Islet precursor cell (in vitro differentiated cells): ENCODE measurements around the gene DDX42.

Experiments used
- DNase-seq: peaks from one replicate; pipeline ENCODE4 v3.0.0-alpha.2; 2018

Gene DDX42

DNA sequence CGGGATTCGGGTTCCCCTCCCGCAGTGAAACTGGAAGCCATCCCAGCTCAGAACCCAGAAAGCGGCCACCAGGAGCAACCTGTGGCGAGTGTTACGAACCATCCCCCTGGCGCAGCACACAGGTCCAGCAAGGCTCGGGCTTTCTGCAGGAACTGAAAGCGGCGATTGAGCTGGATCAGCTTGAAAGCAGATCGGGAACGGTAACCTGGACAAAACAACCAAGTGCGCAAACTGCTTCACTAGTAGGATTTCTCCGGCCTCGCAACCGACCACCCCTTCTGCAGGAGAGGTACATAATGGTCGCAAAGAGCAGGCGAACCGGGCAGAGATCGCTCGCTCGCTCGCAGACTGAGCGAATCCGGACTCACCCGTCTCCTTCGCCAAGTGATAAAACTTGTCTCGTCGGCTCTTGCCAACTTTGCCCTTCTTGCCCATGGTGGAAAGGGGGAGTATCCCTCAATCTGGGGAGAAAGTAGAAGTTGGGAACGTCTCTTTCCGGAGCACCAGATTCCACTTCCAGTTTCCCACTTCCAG lies 52.6 kb downstream of the DDX42 start:
- DNase-seq = no peak

DNA sequence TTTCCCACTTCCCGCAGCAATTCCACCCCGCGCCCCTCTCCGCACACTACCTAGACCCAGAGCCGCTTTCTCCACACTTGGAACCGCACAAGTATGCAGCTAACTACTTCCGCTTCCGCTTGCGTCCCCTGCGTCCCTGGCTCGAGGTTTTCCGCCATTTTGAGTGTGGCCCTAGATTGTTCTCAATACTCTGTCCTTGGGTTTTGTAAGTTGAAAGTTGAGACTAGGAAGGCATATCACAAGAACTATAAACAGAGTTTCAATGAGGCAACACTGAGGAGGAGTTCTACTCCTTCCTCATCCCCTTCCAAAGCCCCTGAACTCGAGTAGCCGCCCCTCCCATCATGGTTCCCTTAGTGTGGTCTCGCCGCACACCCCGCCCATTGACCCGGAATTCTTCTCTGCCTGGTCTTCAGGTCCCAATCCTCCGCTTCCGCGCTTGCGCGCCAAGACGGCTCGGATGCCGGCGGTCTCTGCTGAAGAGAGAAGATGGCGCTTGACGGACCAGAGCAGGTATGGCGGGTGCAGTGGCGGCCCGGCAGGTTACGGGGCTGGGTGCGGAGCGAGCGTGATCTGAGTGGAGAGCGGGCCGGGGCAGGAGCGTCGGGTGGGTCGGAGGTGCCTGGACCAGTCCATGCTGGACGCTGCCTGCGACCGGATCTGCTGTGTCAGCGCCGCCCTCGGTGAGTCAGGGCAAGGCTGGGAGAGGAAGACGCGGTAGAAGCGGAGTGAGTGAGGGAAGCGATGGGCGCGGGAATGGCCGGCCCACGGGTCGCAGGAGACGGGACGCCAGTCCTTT lies 53.2 kb downstream of the DDX42 start, which contains the start of the genes FTSJ3 and PSMC5:
Gene FTSJ3 (minus strand): TSS at position 662 of the 799 bp plus-strand sequence. CDS start 761 bp downstream, outside the sequence.
Gene PSMC5 (plus strand): TSS at position 430 of the 799 bp plus-strand sequence. CDS start 60 bp downstream, at position 490.
- peak; percentile 99 for DNase-seq

DNA sequence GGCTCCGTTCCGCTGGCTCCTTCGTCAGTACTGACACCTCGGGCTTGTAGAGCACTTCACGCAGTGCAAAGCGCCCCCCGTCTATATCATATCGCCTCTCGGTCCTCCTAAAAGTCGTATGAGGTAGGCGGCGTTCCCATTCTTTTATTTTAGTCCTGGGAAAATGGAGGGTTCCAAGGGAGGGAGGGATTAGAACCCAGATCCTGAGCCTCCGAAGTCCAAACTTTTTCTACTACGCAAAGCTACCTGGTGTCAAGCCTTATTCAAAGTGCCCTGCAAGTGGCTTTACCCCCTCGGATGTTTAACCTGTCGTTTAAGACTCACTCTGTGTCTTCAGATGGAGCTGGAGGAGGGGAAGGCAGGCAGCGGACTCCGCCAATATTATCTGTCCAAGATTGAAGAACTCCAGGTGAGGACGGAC lies 53.8 kb downstream of the DDX42 start:
- DNase-seq = no peak

DNA sequence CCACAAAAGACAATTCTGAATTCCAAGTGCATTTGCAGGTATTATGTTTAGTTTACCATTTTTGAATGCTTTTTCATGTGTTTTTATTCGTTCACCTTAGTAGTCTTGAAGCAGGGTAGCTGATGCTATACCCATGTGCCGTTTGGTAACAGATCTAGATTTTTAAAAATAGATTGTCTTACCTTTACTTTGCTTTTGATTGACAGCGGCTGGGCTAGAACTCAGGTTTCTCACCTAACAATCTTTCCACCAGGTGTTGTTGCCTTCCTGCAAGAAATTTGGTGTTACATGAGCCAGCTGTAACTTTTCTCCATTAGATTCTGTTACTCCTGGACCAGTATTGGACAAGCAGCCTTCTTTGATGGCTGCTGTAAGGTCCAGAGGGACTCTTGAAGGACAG lies 55.0 kb downstream of the DDX42 start:
- no peak for DNase-seq

- no peak for DNase-seq
Observed at GRCh38 chr17:63830278-63830677, 56.3 kb downstream of the DDX42 start.

GRCh38 chr17:63830904-63831491 lies 57.0 kb downstream of the DDX42 start:
- DNase-seq = no peak

- no peak for DNase-seq
Observed at GRCh38 chr17:63831505-63831904, 57.5 kb downstream of the DDX42 start.

DNA sequence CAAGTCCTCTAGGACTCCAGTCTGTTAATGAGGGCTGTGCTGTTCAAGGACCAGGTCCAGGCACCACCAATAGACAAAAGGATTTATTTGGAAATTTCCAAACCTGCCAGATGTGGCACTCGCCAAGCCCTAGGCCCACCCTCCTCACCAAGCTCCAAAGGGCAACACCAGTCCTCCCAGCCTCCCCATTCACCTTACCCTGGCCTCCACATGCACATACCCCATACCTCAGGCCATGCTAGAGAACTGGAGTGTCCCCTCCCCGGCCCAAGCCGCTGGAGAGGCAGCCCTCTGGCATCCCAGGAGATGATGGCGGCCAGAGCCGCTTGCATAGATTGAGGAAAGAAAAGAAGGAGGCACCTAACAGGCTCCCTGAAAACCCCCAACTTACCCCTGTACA lies 58.0 kb downstream of the DDX42 start:
- DNase-seq = no peak

- DNase-seq = no peak
Observed at GRCh38 chr17:63832455-63832854, 58.5 kb downstream of the DDX42 start.

DNA sequence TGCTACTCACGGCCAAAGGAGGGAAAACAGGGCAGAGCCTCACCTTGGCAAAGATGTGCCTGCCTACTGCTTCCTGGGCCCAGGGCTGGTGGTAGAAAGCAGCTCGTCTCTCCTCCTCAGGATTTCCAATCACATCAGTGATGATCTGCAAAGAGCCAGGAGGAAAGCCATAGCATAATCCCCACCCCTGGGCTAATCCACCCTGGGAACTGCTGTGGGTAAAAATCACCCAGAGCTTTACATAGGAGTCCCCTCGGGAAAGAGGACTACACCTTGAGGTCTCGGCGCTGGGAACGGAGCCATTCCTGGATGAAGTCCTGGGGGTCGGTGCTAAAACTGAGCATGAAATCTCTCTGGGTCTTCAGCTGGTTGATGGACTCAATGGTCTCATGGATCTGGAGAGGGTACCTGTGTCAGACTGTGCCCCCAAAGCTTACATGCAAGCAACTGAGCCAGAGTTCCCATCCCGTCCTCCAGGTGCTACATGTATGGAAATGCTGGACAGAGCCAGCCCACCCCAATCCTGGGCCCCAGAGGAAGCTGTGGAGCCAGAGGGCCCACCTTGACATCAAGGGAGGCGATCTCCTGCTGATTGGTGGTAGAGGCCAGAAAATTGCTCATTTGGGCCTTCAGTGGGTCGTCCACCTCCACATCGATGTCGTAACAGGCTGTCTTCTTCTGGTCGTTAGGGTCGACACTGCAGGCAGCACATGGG lies 59.2 kb downstream of the DDX42 start:
- DNase-seq = no peak

DNA sequence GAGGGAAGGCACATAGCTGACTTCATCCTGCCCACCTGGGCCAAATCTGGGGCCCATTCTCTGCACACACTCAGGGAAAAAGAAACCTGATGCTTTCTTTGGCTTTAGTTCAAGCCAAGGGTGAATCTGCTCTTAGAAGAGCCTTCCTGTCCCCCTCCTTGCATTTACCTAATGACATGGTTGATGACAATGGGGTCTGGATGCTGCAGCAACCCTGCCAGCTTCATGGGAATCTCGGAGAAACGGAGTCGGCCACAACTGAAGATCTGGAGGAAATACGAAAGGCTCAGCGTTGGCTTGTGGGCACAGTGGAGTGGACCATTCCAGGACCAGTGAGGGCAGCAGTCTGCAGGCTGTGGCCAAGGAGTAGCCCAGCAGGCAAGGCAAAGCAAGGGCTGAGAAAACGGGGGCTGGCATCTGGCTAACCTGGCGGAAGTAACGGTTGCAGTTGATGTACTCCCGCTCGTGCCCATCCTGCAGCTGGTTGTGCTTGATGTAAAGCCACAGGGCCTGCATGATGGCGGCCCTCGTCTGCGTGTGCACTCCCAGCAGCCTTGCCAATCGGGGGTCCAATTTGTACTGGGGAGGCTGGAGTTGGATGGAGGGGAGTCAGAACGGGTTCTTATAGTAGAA lies 59.9 kb downstream of the DDX42 start:
- no peak for DNase-seq

DNA sequence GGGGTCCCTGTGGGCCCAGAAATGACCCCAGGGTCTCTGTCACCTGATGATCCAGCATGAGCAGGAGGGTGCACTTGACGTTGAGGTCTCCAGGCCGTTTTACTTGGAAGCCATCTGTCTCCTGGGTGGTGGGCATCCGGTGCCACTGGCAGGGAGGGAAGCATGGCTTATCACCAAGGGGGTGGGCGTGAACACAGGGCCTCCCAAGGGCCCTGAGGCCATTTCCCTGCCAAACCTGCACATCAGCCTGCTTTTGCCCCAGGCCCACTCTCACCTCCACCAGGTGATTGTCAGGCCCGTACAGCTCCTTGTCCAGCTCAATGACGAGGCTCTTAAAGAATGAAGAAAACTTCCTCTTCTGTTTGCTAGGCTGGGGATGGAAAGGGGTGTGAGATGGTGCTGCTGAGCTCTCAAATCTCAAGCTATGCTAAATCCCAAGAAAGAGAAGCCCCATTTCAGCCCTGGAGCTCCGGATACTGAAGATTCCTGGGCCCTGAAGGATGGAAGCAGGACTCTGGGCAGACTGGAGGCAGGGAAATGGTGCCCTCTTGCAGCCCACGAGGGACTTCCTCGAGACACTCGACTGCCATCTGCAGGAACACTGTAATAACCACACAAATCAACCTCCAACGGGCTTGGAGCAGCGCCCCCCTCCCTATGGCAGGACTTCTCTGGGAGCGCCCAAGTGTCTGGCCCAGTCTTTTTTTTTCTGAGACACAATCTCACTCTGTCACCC lies 60.6 kb downstream of the DDX42 start:
- DNase-seq = peak; percentile 95

GRCh38 chr17:63835167-63835720 lies 61.3 kb downstream of the DDX42 start:
- DNase-seq = no peak

DNA sequence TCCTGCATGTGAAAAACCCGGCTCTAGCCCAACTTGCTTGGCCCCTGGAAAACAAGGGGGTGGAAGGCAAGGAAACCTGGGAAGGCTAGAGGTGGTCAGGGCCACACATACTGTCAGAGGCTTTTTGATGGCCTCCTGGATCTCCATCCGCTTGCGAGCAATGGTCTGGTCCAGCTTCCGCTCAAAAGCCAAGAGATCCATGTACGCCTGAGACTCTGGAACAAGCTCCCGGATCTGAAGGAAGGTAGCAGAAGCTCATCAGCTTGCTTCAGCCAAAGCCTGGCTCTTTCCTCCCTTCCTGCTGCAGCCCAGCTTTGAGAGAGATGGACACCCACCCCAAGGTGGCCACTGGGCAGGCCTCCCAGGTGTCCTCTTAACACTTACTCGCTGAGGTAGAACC lies 62.8 kb downstream of the DDX42 start:
- DNase-seq = no peak

- no peak for DNase-seq
Observed at GRCh38 chr17:63837480-63837879, 63.5 kb downstream of the DDX42 start.

DNA sequence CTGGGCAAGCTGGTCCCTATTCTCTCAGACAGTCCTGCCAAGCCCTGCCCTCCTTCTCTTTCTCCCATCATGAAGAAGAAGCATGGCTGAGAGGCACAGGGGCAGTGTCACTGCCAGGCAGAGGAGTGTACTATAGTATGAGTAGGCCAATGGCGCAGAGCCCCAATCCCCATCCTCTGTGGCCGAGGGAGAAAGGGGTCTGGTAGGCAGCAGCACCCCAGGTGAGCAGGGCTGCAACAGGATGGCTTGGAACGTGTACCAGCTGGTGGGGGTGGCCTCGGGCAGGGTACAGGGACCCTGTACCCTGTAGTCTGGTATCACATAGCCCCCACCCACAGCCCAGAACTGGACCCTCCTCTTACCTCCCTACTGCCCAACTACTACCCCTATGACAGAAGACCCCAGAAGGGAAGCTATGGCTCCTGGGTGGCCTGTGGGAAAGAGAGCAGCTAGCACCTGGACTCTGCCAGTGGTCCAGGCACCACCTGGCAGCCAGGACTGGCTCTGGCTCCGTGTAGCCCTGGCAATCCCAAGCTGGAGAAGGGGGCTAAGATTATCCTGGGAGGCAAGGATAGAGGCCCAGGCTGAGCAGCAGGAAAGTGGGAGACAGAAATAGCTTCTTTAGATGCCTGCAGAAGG lies 64.1 kb downstream of the DDX42 start:
- DNase-seq = no peak

GRCh38 chr17:63838631-63839171 lies 64.7 kb downstream of the DDX42 start:
- DNase-seq = peak; percentile 79

DNA sequence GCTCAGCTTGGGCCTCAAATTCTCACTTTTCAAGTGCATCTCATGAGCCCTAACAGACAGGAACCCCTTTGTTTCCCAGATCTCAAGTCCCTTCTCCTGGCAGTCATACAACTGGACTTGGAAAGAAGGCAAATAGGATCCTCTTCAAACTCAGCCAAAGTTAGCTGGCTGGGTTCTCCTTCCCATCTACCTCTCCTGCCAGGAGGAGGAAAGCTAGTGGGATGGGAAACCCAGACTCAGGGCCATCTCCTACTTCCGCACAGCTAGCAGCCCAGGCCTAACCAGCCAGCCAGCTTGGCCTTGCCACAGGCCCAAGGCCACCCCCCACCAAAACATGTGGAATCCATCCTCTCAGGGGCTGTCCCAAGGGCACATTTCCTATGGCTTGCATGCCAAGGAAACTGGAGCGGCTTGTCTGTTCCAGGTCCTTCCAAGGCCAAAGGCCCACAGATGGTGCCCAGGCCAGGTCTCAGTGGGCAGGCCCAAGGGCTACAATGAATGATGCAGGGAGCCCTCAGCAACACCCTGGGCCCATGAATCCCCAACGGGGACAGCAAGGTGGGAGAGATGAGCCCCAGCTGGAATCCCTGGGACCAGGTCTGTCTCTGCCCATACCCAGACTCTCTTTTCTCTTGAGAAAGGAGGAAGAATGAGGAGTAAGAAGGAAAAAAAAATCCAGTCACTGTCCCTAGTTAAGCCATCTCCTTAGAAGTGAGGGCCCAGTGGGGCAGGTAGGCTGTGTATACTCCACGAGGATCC lies 66.8 kb downstream of the DDX42 start:
- DNase-seq = no peak

GRCh38 chr17:63841350-63842172 lies 67.6 kb downstream of the DDX42 start:
- peak; percentile 88 for DNase-seq
